Measurements from ENCODE around the gene ANKK1.

DNA sequence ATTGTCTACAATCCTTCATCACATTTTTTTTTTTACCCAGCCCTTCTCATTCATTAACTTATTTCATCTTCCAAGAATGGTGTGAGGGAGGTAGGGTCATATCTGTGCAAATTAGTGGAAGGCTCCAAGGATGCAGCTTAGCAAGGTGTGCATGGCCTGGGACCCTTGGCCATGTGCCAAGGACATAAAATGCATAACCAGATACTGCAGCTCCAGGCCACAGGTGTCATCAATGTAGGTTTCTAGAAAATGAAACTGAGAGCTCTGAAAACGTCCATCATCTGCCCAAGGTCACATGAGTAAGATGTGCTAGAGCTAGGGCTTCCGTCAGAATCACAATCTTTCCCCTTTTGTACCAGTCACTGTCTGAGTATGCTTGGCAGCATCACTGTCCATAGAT is 29.8 kb downstream of the ANKK1 start:
- no peak for TF ChIP-seq TAF1 (IDR thresholded peaks at IDR 0.05; ENCODE audit: borderline replicate concordance, low read depth, low read length)
- no peak for TF ChIP-seq EZH2 (IDR thresholded peaks at IDR 0.05; ENCODE audit: borderline replicate concordance, control insufficient read depth, low read depth, low read length)
- TF ChIP-seq BRCA1 (IDR thresholded peaks at IDR 0.05; ENCODE audit: low read depth, low read length): no peak
- TF ChIP-seq, protein P1, sequence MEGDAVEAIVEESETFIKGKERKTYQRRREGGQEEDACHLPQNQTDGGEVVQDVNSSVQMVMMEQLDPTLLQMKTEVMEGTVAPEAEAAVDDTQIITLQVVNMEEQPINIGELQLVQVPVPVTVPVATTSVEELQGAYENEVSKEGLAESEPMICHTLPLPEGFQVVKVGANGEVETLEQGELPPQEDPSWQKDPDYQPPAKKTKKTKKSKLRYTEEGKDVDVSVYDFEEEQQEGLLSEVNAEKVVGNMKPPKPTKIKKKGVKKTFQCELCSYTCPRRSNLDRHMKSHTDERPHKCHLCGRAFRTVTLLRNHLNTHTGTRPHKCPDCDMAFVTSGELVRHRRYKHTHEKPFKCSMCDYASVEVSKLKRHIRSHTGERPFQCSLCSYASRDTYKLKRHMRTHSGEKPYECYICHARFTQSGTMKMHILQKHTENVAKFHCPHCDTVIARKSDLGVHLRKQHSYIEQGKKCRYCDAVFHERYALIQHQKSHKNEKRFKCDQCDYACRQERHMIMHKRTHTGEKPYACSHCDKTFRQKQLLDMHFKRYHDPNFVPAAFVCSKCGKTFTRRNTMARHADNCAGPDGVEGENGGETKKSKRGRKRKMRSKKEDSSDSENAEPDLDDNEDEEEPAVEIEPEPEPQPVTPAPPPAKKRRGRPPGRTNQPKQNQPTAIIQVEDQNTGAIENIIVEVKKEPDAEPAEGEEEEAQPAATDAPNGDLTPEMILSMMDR (IDR thresholded peaks at IDR 0.05 in 2 of 3, conservative IDR thresholded peaks at IDR 0.05 in 1 of 3; ENCODE audit: control insufficient read depth in 2 of 3, extremely low read depth in 1 of 3, insufficient read depth in 1 of 3, low read depth in 3 of 3, low read length in 3 of 3): no peak
- TF ChIP-seq, protein P2, sequence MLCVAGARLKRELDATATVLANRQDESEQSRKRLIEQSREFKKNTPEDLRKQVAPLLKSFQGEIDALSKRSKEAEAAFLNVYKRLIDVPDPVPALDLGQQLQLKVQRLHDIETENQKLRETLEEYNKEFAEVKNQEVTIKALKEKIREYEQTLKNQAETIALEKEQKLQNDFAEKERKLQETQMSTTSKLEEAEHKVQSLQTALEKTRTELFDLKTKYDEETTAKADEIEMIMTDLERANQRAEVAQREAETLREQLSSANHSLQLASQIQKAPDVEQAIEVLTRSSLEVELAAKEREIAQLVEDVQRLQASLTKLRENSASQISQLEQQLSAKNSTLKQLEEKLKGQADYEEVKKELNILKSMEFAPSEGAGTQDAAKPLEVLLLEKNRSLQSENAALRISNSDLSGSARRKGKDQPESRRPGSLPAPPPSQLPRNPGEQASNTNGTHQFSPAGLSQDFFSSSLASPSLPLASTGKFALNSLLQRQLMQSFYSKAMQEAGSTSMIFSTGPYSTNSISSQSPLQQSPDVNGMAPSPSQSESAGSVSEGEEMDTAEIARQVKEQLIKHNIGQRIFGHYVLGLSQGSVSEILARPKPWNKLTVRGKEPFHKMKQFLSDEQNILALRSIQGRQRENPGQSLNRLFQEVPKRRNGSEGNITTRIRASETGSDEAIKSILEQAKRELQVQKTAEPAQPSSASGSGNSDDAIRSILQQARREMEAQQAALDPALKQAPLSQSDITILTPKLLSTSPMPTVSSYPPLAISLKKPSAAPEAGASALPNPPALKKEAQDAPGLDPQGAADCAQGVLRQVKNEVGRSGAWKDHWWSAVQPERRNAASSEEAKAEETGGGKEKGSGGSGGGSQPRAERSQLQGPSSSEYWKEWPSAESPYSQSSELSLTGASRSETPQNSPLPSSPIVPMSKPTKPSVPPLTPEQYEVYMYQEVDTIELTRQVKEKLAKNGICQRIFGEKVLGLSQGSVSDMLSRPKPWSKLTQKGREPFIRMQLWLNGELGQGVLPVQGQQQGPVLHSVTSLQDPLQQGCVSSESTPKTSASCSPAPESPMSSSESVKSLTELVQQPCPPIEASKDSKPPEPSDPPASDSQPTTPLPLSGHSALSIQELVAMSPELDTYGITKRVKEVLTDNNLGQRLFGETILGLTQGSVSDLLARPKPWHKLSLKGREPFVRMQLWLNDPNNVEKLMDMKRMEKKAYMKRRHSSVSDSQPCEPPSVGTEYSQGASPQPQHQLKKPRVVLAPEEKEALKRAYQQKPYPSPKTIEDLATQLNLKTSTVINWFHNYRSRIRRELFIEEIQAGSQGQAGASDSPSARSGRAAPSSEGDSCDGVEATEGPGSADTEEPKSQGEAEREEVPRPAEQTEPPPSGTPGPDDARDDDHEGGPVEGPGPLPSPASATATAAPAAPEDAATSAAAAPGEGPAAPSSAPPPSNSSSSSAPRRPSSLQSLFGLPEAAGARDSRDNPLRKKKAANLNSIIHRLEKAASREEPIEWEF (IDR thresholded peaks at IDR 0.05; ENCODE audit: insufficient replicate concordance, low read depth, low read length): no peak
- no peak for TF ChIP-seq ESRRA (IDR thresholded peaks at IDR 0.05; ENCODE audit: low read length)
- TF ChIP-seq CREB1 (IDR thresholded peaks at IDR 0.05; ENCODE audit: low read depth): no peak
- no peak for TF ChIP-seq EGR1 (IDR thresholded peaks at IDR 0.05; ENCODE audit: borderline replicate concordance in 1 of 2, low read depth in 2 of 2, low read length in 2 of 2)
- no peak for TF ChIP-seq MXI1 (IDR thresholded peaks at IDR 0.05; ENCODE audit: low read depth, low read length)
- no peak for TF ChIP-seq HDAC2 (IDR thresholded peaks at IDR 0.05)

Data from GM12878 (cell line).